ENCODE data around the gene LRRC18. TPM values are rescaled to one million over a fixed set of nuclear protein-coding genes. Genes with fewer than 3 reads are reported as not detected.

LRRC18 gene
- total RNA-seq, 1 donor from 2014 or later, result not detected

DNA sequence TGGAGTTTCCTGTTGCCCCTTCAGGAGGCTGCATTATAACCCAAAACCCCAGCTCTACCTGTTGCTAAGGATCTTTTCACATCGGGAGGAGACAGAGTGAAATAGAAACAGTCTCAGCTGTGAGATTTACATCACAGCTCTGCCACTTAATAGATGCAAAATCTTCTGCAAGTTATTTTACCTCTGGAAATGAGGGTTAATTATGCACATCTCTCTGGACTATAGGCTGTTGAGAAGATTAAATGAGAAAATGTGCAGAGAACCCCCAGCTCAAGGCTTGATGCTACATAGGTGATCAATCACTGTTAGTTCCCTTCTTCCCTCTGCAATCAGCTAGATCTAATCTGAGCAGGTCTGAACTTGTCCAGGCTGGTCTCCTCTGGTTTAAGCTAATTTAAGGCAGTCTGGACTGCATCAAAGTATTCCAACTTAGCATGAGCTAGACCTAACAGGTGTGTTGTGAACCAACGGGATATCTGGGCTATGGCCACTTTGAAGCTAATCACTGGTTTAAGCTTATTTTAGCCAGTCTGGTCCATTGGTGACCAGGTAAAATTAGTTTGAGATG, 8.9 kb upstream of the LRRC18 start:
- intact Hi-C loops (cut with DNase I), result no loop called here
- ATAC-seq (ENCODE audit: poor library complexity) (no peak), DNase-seq (no peak)

DNA sequence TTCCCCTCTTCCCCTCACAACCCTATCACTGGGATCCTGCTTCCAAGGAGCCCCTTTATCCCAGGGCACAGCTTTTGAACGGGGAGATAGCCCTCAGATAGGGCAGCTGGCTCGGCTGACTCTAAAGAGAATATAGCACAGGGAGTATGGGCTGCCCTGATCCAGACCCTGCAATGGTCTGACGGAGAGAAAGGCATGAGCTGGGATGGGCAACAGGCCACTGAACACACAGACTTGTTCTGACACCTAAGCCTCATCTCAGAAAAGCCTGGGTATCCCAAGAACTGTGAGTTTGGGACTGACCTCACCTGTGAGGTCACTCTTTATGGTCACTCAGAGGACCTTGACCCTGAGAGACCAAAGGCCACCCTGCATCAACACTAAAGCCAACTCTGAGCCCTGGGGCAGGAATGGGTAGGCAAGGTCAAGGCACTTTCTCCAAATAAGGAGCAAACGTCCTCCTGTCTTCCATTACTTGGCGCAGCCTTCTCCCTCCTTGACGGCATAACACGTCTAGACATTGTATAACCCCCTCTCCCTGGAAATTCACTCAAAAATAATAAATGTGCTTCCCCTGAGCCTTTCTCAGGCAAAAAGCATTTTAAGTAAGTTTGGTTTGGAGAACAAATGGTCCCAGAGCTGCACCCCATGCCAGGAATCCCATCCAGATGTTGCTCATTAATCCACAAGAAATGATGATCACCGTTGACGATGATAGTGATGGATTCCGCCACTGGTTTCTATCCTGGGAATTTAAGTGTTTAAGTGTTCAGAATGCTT, 8.2 kb upstream of the LRRC18 start:
- intact Hi-C loops (cut with DNase I), result no loop called here
- ATAC-seq (ENCODE audit: poor library complexity), result no peak
- no peak for DNase-seq

DNA sequence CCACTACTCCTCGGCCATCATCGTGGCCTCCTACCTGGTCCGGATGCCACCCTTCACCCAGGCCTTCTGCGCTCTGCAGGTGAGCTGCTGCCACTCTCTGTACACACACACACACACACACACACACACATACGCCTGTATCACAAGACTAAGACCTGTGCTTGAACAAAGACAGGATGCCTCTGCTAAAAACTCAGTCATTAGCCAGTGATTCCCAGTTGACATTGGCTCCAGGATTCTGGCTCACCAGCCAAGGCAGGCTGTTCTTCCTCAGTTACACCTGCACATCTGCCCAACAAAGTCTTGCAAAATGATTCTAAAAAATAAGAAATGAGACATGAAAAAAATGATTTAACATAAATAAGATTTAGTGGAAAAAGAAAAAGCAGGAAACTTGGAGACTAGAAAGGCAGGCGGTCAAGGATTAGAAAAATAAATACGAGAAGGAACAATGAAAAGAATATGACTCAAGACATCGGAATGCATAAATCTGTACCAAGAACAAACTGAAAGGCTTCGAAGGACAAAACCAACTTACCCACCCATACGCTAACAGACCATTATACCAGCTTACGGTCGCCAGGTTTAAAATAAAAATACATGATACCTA, 7.4 kb upstream of the LRRC18 start:
- intact Hi-C loops (cut with DNase I), result no loop called here
- no peak for ATAC-seq (ENCODE audit: poor library complexity)

DNA sequence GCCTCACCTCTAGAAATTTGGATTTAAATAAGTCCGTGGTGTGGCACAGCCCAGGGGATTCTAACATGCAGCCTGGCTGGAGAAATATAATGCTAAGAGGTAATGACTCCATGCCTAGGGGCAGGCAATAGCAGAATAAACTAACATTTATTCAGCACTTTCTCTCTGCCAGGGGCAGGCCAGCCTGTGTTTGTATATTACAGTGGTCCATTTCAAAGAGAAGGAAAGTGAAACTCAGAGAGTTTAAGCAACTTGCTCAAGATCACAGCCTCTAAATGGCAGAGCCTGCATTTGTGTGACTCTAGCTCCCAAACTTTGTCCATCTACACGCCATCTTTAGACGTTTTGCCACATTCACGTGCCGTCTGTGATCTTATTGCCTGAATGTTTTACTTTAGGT, 6.7 kb upstream of the LRRC18 start:
- intact Hi-C loops (cut with DNase I), result no loop called here
- DNase-seq, result no peak
- ATAC-seq (ENCODE audit: poor library complexity), result no peak

More for the DNA sequence above, 7.4 kb upstream of the LRRC18 start:
- no peak for DNase-seq

DNA sequence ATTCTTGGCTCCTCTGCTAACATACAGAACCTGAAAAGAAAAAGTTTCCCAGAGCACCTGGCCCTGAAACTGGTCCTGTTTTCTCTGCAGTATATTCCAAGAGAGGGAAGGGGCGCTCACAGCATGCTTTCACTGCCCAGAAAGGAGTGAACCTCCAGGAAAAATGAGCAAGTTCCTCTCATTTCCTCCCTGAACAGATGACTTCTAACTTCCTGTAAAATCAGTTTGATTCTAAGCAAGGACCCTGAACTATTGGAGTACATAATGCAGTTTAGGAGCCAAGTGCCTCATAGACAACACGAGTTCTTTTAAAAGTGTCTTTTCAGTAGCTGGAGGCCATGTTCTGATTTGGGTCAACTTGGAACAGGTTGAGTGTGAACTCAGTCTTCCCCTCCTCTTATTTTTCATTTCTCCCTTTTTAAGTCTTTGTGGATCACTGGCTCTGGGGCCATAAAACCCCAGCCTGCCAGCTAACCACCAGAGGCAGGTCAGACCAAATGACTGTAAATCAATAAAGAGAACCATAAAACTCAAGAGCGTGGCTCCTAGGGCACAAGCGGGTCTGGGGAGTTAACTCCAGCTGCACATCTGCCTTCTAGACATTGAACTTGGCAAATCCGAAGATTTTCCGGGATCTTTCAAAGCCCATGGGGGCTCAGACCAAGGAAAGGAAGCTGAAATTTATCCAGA, 5.9 kb upstream of the LRRC18 start:
- no peak for DNase-seq
- intact Hi-C loops (cut with DNase I), result no loop called here
- no peak for ATAC-seq (ENCODE audit: poor library complexity)

DNA sequence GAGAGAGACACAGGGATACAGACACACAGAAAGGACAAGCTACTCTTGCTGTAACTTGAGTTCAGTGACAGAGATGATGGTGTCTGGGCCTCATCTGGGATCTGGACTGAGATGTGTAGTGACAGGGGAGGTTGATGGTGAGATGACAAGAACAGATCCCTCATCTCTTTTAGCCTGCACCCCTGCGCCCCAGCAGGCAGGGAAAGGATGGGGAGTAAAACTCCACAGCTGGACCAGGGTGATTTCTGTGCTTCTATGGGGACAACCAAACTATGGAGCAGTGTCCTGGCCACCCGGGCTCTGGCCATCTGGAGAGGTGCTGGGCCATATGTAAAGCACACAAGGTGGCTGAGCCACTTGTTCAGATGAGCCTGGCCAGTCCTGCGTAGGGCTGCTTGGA, 4.5 kb upstream of the LRRC18 start:
- ATAC-seq (ENCODE audit: poor library complexity) (no peak), DNase-seq (no peak)
- intact Hi-C loops (cut with DNase I), result no loop called here

DNA sequence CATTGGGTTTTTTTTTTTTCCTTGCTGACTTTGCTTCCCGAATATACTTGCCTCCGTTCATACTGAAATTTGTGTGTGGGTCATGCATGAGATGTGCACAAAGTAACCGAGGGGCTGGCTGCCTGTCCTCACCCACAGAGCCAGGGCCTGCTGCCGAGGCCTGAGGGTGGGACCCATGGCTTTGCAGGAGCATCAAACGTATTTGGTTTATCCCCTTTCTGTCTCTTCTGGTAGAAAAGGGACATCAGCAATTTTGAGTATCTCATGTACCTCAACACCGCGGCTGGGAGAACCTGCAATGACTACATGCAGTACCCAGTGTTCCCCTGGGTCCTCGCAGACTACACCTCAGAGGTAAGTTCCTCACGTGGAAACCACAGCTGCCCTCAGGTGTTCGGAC, 3.5 kb upstream of the LRRC18 start:
- ATAC-seq (ENCODE audit: poor library complexity) (no peak), DNase-seq (no peak)
- intact Hi-C loops (cut with DNase I), result no loop called here

DNA sequence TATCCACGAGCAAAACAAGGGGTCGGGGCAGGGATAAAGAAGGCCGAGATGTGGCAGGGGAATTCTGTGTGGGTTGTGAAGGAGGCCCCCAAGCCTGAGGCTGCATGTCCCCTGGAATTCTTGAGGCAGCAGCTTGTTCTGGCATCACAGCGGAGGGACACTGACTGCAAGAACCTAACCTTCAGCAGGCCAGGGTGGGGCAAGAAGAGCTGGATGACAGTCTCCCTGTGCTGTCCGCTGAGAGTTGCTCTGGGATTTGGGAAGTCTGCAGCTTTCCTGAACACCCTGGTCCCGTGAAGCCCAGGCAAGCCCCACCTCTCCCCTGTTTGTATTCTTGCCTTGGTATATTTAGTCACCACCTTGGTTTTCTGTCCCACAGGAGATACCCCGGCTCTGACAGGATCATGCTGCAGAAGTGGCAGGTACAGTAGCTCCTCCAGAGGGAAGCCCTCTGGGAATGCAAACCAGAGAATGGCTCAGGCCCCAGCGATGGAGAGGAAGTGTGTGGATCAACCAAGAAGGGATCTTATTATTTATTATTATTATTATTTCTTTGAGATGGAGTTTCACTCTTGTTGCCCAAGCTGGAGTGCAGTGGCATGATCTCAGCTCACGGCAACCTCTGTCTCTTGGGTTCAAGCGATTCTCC, 1.9 kb upstream of the LRRC18 start:
- ATAC-seq (ENCODE audit: poor library complexity), result no peak

DNA sequence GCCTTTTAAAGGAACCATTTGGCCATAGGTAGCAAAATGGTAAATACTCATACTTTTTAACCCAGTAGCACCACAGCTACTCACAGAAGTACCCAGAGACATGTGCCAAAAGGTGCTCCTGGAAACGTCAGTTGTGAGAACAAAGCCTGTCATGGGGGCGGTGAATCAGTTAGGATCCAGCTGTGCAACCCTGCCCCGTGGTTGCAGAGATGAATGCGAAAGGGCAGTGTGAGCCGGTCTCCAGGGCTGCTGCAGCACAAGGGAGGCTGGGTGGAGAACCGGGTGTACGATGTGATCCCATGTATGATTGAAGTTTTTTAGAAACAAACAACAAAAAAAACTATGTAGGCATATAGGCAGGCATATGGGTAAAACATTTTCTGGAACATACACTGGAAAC, 1.3 kb upstream of the LRRC18 start:
- no peak for DNase-seq
- intact Hi-C loops (cut with DNase I), result no loop called here
- no peak for ATAC-seq (ENCODE audit: poor library complexity)

More for the DNA sequence above, 1.9 kb upstream of the LRRC18 start:
- intact Hi-C loops (cut with DNase I), result no loop called here
- no peak for DNase-seq

DNA sequence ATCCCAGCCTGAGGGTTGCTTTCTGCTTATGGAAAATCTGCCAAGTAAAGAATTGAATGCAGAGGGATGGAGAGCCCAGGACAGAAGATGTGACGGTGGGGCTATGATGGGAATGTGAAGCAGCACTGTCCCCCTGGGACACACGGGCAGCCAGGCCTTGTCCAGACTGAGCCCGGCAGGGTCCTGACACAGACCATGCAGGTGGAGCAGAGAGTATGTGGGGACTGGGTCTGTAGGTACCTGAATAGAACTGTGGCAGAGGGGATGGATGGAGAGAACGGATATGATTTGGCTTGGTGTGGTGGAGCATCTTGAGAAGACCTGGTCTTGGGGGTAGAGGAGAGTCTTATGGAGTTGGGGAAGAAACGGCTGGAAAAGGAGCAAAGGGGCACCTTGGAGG, 732 bp upstream of the LRRC18 start:
- DNase-seq, result no peak
- ATAC-seq (ENCODE audit: poor library complexity), result no peak

DNA sequence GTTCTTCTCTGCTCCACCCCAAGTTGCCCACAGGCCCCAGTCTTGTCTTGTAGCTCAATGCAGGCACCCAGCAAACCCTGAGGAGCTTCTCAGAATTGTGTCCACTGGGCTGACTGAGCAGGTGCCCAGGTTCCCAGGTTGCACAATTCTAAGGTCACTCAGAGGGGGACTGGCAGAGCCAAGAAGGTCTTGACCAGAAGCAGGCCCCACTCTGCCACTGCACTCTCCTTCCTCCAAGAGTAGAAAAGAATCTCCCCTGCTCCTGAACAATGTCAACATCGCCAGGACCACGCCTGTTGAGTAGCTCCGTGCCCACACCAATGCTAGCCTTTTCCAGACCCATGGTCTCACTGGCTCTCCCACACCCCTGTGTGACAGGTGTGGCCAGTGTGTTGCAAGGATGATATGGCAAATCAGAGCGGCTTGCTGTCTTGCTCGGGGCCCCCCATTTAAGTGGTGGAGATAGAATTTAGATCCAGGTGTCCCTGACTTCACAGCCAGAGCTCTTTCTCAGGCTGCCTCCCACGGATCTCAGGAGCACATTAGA, 577 bp downstream of the LRRC18 start:
- intact Hi-C loops (cut with DNase I), result no loop called here
- DNase-seq (no peak), ATAC-seq (ENCODE audit: poor library complexity) (no peak)

More for the DNA sequence above, 732 bp upstream of the LRRC18 start:
- intact Hi-C loops (cut with DNase I), result no loop called here

DNA sequence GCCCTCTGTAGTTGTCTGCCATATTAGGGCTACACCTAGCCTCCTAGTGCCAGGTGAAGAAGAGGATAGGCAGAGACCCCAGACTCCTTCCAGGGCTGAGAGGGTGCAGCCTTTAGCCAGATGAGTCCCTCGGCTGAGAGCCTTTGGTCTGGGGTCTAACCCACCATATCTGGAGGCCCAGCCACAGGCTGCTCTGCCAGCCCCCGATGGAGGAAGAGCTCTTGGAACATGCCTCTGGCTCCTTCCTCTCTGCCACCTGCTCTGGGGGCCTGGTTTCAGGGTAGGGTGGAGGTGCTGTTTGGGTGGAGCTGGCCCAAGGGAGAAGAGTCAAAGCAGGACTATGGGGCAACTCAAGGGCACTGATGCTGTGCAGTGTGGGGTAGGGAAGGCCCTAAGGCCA, 1.4 kb downstream of the LRRC18 start:
- no peak for DNase-seq
- intact Hi-C loops (cut with DNase I), result no loop called here
- no peak for ATAC-seq (ENCODE audit: poor library complexity)

DNA sequence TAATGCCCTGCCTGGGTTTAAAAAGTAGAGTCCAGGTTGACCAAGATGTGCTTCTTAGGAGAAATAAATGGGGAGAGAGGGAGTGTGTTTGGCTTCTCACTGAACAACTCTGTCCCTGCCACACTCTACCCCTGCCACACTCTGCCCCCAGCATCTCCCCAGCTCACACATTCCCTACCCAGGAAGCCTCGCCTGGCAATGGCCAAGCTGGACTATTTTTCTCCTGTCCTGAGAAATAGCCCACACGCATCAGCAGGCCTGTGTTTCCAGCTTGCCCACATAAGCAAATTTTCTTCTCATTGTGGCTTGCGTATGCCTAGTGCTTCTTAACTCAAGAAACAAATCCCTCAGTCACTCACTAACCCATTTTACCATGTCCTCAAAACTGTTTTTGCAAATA, 1.8 kb downstream of the LRRC18 start:
- DNase-seq, result no peak
- intact Hi-C loops (cut with DNase I), result no loop called here
- ATAC-seq (ENCODE audit: poor library complexity), result no peak

DNA sequence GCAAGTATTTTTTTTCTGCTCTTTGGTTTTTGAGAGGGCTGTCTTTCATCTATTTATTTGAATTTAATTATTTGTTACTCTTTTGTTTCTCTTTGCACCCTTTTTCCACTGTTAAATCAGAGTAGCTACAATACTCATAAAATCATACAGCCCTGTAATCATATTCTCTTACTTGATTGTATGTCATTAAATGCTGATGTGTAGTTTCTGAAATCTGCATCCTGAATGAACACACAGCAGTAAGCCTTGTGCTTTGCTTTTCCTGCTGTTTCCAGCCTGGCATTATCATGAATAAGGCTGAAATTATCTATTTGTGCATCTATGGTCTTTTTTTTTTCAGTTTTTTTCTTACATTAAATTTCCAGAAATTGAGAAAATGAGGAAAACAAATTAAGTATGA, 4.1 kb downstream of the LRRC18 start:
- intact Hi-C loops (cut with DNase I), result no loop called here
- no peak for ATAC-seq (ENCODE audit: poor library complexity)
- no peak for DNase-seq

DNA sequence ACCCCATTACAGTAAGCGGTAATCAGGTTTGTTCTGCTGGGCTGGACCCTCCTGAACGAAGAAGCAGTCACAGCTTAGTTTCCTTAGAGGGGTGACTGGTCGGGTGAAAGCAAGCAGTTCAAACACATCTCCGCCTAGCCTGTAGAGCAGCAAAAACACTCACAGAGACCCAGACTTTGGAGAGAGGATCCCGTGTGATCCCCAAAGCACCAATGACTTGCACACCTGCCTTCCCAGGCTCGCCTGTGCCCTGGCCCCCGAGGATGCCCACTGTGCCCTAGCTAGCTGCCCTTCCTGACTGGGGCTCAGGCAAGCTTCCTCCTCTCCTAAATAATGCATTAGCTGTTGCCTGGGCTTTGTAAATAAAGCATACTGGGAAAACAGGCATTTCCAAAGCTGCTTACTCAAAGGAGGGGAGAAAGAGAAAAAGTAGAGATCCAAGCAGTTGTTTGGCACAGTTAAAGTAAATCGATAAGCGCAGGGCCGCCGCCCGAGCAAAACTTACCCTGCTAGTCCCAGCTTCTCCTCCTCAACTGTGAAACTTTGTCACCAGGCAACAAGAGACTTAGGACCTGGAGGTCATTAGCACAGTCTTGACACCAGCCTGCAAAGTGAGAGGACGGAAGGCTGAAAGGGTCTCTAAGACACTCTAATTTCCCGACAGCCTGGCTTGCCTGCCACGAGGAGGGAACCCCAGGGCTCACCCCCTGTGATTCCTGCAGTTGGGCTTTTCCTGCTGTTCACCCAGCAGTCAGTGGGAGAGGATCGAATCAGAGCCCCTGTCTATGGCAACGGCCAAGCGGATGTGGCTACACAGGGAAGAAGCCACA, 4.8 kb downstream of the LRRC18 start:
- no peak for ATAC-seq (ENCODE audit: poor library complexity)
- intact Hi-C loops (cut with DNase I), result no loop called here
- DNase-seq, result no peak

DNA sequence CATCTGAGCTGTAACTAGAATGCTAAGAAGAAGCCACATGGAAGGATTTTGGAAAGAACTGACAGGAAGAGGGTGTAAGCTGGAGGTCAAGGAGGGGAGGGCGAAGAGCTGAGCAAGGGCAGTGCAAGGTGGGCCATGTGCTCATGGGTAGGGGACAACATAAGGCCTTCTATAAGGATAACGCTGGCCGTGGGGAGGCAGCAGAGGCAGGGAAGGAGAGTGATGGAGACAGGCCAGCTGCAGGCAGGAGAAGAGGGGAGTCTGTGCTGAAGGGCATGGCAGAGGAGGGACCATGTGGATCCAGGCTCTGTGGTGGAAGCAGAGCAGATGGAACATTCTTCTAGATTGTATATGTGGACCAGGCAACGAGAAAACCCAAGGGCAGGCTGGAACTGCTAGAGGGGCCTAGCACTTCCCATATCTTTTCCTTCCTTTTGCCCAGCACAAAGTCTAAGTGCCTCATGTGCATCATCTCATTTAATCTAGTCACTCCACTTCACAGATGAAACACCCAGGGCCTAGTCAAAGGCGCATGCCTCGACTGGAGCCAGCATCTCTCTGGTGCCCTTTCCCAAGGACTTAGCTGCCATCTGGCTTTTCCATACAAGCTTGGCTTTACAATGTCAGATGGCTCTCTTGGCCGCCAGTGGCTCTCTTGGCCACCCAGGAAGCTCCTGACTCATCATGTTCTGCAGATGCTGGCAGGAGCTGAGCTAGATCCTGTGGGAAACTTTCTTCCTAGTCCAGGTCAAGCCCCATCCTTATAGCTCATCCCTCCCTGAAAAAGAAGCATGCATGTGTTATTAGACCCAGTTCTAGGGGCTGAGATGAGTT, 6.6 kb downstream of the LRRC18 start:
- intact Hi-C loops (cut with DNase I), result no loop called here
- no peak for ATAC-seq (ENCODE audit: poor library complexity)
- no peak for DNase-seq

DNA sequence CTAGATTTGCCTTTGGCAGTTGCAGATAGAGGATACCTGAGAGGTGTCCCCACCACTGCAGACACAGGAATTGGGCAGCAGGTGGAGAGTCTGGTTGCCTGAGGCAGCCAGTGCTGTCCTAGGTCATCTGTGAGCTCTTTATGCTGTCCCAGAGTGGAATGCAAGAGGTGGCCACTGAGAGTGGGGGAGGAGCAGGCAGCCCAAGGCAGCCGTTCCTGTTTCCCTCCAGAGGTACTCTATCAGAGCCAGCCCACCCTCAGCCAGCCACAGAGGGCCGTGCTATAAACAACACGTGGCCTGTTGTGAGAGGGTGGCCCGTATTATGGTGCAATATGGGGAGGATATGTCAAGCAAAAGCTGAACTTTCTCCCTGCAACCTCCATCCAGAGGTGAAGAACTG, 8.5 kb downstream of the LRRC18 start:
- no peak for DNase-seq
- intact Hi-C loops (cut with DNase I), result no loop called here
- ATAC-seq (ENCODE audit: poor library complexity), result no peak

Measured in Right ventricle myocardium superior (tissue), 1 donor.